ENCODE measurements around the gene PLPPR5.

Gene PLPPR5

GRCh38 chr1:98910827-98911226 is 93.8 kb downstream of the PLPPR5 start:
- Histone ChIP-seq H3K79me1 (replicated peaks; ENCODE audit: low read length, poor library complexity, severe bottlenecking) (no peaks in the 10 kb centered on the region), H2BK5ac (ENCODE audit: low read depth, low read length, poor library complexity, severe bottlenecking) (no peak overlapping the region), H3K4ac (ENCODE audit: low read depth in 1 of 2, low read length in 2 of 2) (no peak overlapping the region), H2BK12ac (ENCODE audit: low read length in 2 of 2) (no peak overlapping the region), H3K27me3 (ENCODE audit: control insufficient read depth in 1 of 2, insufficient read depth in 1 of 2, low read length in 2 of 2) (no peaks in the 10 kb centered on the region), H3K4me3 (ENCODE audit: insufficient read depth in 1 of 2, low read depth in 1 of 2, low read length in 2 of 2) (no peak overlapping the region), H4K91ac (ENCODE audit: low read length) (no peak overlapping the region), H2AK5ac (ENCODE audit: low read length, severe bottlenecking) (no peak overlapping the region), H3K14ac (ENCODE audit: low read length in 2 of 2) (peak overlapping the region in 1 of 2 experiments; percentile 83), H2BK15ac (ENCODE audit: low read depth, poor library complexity, severe bottlenecking) (no peak overlapping the region), H3K9ac (ENCODE audit: low read length) (no peak overlapping the region), H3K4me2 (ENCODE audit: low read length, poor library complexity, severe bottlenecking) (no peak overlapping the region), H3K27ac (ENCODE audit: low read length, poor library complexity, severe bottlenecking) (no peak overlapping the region), H3K18ac (ENCODE audit: low read depth in 1 of 2, low read length in 2 of 2) (no peak overlapping the region), H2AFZ (ENCODE audit: low read depth, low read length) (no peak overlapping the region), H3K23ac (ENCODE audit: low read length in 2 of 2) (no peak overlapping the region), H3K9me3 (ENCODE audit: control insufficient read depth, low read length) (no peaks in the 10 kb centered on the region), H4K8ac (ENCODE audit: low read length) (no peak overlapping the region), H3K4me1 (ENCODE audit: control insufficient read depth, insufficient read depth, low read depth, low read length) (no peaks in the 10 kb centered on the region), H3K36me3 (ENCODE audit: control insufficient read depth in 1 of 2, insufficient read depth in 2 of 2, low read depth in 1 of 2, low read length in 2 of 2) (no peaks in the 10 kb centered on the region), H2BK120ac (ENCODE audit: low read depth, low read length) (no peak overlapping the region)
- WGBS = 88% methylated on average over 1 of the region's 2 CpGs
- no peak for DNase-seq

- H2AK5ac ChIP-seq (ENCODE audit: low read length, severe bottlenecking) = no peak overlapping the region
Observed at GRCh38 chr1:98908980-98909379, 95.7 kb downstream of the PLPPR5 start.

DNA sequence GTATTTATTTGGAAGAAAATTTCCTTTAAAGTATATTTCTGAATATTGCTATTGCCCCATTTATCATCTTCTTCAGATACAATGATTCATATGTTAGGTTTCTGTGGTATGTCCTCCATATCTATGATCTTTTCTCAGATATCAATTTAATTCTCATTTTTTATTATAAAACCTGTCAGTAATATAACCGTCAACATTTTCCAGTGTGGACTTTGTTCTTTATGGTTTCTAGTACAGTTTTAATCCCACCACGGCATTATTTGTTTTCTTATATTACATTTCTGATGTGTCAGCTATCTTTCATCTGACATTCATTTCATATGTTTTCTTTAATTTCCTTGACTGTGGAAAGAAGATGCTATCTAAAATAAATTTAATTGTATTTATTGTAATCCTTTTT is 97.9 kb downstream of the PLPPR5 start:
- Histone ChIP-seq H2BK12ac (ENCODE audit: low read length in 2 of 2) (no peak overlapping the region), H3K4me1 (ENCODE audit: control insufficient read depth, insufficient read depth, low read depth, low read length) (no peaks in the 10 kb centered on the region), H3K23ac (ENCODE audit: low read length in 2 of 2) (no peak overlapping the region), H3K18ac (ENCODE audit: low read depth in 1 of 2, low read length in 2 of 2) (no peak overlapping the region), H3K14ac (ENCODE audit: low read length in 2 of 2) (no peak overlapping the region), H2BK5ac (ENCODE audit: low read depth, low read length, poor library complexity, severe bottlenecking) (no peak overlapping the region), H3K4ac (ENCODE audit: low read depth in 1 of 2, low read length in 2 of 2) (no peak overlapping the region), H3K4me2 (ENCODE audit: low read length, poor library complexity, severe bottlenecking) (no peak overlapping the region), H3K4me3 (ENCODE audit: insufficient read depth in 1 of 2, low read depth in 1 of 2, low read length in 2 of 2) (no peak overlapping the region), H4K8ac (ENCODE audit: low read length) (no peak overlapping the region), H3K36me3 (ENCODE audit: control insufficient read depth in 1 of 2, insufficient read depth in 2 of 2, low read depth in 1 of 2, low read length in 2 of 2) (no peaks in the 10 kb centered on the region), H3K79me1 (replicated peaks; ENCODE audit: low read length, poor library complexity, severe bottlenecking) (no peaks in the 10 kb centered on the region), H3K27me3 (ENCODE audit: control insufficient read depth in 1 of 2, insufficient read depth in 1 of 2, low read length in 2 of 2) (no peaks in the 10 kb centered on the region), H2BK120ac (ENCODE audit: low read depth, low read length) (no peak overlapping the region), H3K9me3 (ENCODE audit: control insufficient read depth, low read length) (no peaks in the 10 kb centered on the region), H3K9ac (ENCODE audit: low read length) (no peak overlapping the region), H2BK15ac (ENCODE audit: low read depth, poor library complexity, severe bottlenecking) (no peak overlapping the region), H2AFZ (ENCODE audit: low read depth, low read length) (no peak overlapping the region), H3K27ac (ENCODE audit: low read length, poor library complexity, severe bottlenecking) (no peak overlapping the region), H4K91ac (ENCODE audit: low read length) (no peak overlapping the region), H2AK5ac (ENCODE audit: low read length, severe bottlenecking) (no peak overlapping the region)
- no CpG with 5 or more reads among the region's 2 CpGs for WGBS
- DNase-seq = no peak

More at GRCh38 chr1:98908980-98909379, 95.7 kb downstream of the PLPPR5 start:
- Histone ChIP-seq H3K23ac (ENCODE audit: low read length in 2 of 2) (no peak overlapping the region), H3K27ac (ENCODE audit: low read length, poor library complexity, severe bottlenecking) (no peak overlapping the region), H3K79me1 (replicated peaks; ENCODE audit: low read length, poor library complexity, severe bottlenecking) (no peaks in the 10 kb centered on the region), H3K9ac (ENCODE audit: low read length) (no peak overlapping the region), H2AFZ (ENCODE audit: low read depth, low read length) (no peak overlapping the region), H2BK120ac (ENCODE audit: low read depth, low read length) (no peak overlapping the region), H3K4me2 (ENCODE audit: low read length, poor library complexity, severe bottlenecking) (no peak overlapping the region), H4K8ac (ENCODE audit: low read length) (no peak overlapping the region), H3K36me3 (ENCODE audit: control insufficient read depth in 1 of 2, insufficient read depth in 2 of 2, low read depth in 1 of 2, low read length in 2 of 2) (no peaks in the 10 kb centered on the region), H3K4me1 (ENCODE audit: control insufficient read depth, insufficient read depth, low read depth, low read length) (no peaks in the 10 kb centered on the region), H2BK5ac (ENCODE audit: low read depth, low read length, poor library complexity, severe bottlenecking) (no peak overlapping the region), H4K91ac (ENCODE audit: low read length) (no peak overlapping the region), H3K18ac (ENCODE audit: low read depth in 1 of 2, low read length in 2 of 2) (no peak overlapping the region), H3K9me3 (ENCODE audit: control insufficient read depth, low read length) (no peaks in the 10 kb centered on the region), H3K27me3 (ENCODE audit: control insufficient read depth in 1 of 2, insufficient read depth in 1 of 2, low read length in 2 of 2) (no peaks in the 10 kb centered on the region), H2BK12ac (ENCODE audit: low read length in 2 of 2) (no peak overlapping the region), H2BK15ac (ENCODE audit: low read depth, poor library complexity, severe bottlenecking) (no peak overlapping the region), H3K4ac (ENCODE audit: low read depth in 1 of 2, low read length in 2 of 2) (no peak overlapping the region), H3K14ac (ENCODE audit: low read length in 2 of 2) (no peak overlapping the region), H3K4me3 (ENCODE audit: insufficient read depth in 1 of 2, low read depth in 1 of 2, low read length in 2 of 2) (no peak overlapping the region)
- DNase-seq = no peak
- no CpG with 5 or more reads among the region's 1 CpG for WGBS

GRCh38 chr1:98906361-98906760 is 98.3 kb downstream of the PLPPR5 start:
- H3K23ac ChIP-seq (ENCODE audit: low read length in 2 of 2) = no peak overlapping the region
- 100% methylated on average over 2 of the region's 3 CpGs for WGBS
- no peaks in the 10 kb centered on the region for H3K27me3 ChIP-seq (ENCODE audit: control insufficient read depth in 1 of 2, insufficient read depth in 1 of 2, low read length in 2 of 2)

More at GRCh38 chr1:98906361-98906760, 98.3 kb downstream of the PLPPR5 start:
- H3K18ac ChIP-seq (ENCODE audit: low read depth in 1 of 2, low read length in 2 of 2) = no peak overlapping the region
- DNase-seq = no peak
- no peak overlapping the region for H2AK5ac ChIP-seq (ENCODE audit: low read length, severe bottlenecking)
- H3K79me1 ChIP-seq (replicated peaks; ENCODE audit: low read length, poor library complexity, severe bottlenecking) = no peaks in the 10 kb centered on the region
- no peak overlapping the region for H4K8ac ChIP-seq (ENCODE audit: low read length)
- no peak overlapping the region for H2BK12ac ChIP-seq (ENCODE audit: low read length in 2 of 2)
- H4K91ac ChIP-seq (ENCODE audit: low read length) = no peak overlapping the region
- H3K14ac ChIP-seq (ENCODE audit: low read length in 2 of 2) = no peak overlapping the region
- H3K9ac ChIP-seq (ENCODE audit: low read length) = no peak overlapping the region
- no peaks in the 10 kb centered on the region for H3K36me3 ChIP-seq (ENCODE audit: control insufficient read depth in 1 of 2, insufficient read depth in 2 of 2, low read depth in 1 of 2, low read length in 2 of 2)
- no peak overlapping the region for H2BK5ac ChIP-seq (ENCODE audit: low read depth, low read length, poor library complexity, severe bottlenecking)
- no peak overlapping the region for H3K27ac ChIP-seq (ENCODE audit: low read length, poor library complexity, severe bottlenecking)
- H3K4me3 ChIP-seq (ENCODE audit: insufficient read depth in 1 of 2, low read depth in 1 of 2, low read length in 2 of 2) = no peak overlapping the region
- H2BK15ac ChIP-seq (ENCODE audit: low read depth, poor library complexity, severe bottlenecking) = no peak overlapping the region
- no peak overlapping the region for H3K4me2 ChIP-seq (ENCODE audit: low read length, poor library complexity, severe bottlenecking)
- no peak overlapping the region for H2AFZ ChIP-seq (ENCODE audit: low read depth, low read length)
- H3K9me3 ChIP-seq (ENCODE audit: control insufficient read depth, low read length) = no peaks in the 10 kb centered on the region
- H3K4ac ChIP-seq (ENCODE audit: low read depth in 1 of 2, low read length in 2 of 2) = no peak overlapping the region
- no peak overlapping the region for H2BK120ac ChIP-seq (ENCODE audit: low read depth, low read length)
- H3K4me1 ChIP-seq (ENCODE audit: control insufficient read depth, insufficient read depth, low read depth, low read length) = no peaks in the 10 kb centered on the region

Measured in mesenchymal stem cell (in vitro differentiated cells and primary cell).